22Rv1 (cell line): ENCODE data around the gene SRL.

Experiments
- ZFX ChIP-seq: fragments of 450-650 bp; IDR thresholded peaks from 2 replicates; pipeline ENCODE4 v1.6.1; 2017; ENCODE audit warnings: antibody characterized with exemption, borderline replicate concordance
- TF ChIP-seq, protein P1 (sequence below): fragments of 450-650 bp; IDR thresholded peaks from 2 replicates; pipeline ENCODE4 v1.5.1; 2017; ENCODE audit warnings: mild to moderate bottlenecking

DNA sequence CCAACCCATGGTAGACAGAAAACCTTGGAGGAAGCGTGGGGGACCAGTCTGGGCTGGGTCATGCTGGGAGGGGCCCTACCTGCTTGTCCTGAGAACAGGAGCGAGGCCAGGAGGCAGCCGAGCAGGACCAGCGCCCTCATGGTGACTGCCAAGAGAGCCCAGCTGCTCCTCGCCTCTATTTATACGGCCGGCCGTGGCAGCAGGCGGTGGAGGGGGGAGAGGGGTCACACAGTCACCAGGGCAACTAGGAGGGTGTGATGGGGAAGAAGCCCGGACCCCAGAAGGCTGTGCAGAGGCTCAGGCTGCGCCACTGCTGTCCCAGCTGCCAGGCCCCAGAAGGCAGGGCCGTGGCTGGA lies at the start of gene SRL:
- TF ChIP-seq, protein P1, sequence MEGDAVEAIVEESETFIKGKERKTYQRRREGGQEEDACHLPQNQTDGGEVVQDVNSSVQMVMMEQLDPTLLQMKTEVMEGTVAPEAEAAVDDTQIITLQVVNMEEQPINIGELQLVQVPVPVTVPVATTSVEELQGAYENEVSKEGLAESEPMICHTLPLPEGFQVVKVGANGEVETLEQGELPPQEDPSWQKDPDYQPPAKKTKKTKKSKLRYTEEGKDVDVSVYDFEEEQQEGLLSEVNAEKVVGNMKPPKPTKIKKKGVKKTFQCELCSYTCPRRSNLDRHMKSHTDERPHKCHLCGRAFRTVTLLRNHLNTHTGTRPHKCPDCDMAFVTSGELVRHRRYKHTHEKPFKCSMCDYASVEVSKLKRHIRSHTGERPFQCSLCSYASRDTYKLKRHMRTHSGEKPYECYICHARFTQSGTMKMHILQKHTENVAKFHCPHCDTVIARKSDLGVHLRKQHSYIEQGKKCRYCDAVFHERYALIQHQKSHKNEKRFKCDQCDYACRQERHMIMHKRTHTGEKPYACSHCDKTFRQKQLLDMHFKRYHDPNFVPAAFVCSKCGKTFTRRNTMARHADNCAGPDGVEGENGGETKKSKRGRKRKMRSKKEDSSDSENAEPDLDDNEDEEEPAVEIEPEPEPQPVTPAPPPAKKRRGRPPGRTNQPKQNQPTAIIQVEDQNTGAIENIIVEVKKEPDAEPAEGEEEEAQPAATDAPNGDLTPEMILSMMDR, result no peak
- TF ChIP-seq ZFX, result no peak
